Measurements from ENCODE around the gene PFKP. TPM values are rescaled to one million over a fixed set of nuclear protein-coding genes. Genes with fewer than 3 reads are reported as not detected.

Gene PFKP
- total RNA-seq (2022; extraction: Qiagen RNA extraction; ENCODE audit: low read depth): 426 to 494 TPM (median 450 TPM) in 5 replicates

GRCh38 chr10:3067118-3067858 lies at the start of gene PFKP:
Gene PFKP (plus strand): TSS chr10:3067548. CDS start chr10:3067596, 48 bp downstream.

DNA sequence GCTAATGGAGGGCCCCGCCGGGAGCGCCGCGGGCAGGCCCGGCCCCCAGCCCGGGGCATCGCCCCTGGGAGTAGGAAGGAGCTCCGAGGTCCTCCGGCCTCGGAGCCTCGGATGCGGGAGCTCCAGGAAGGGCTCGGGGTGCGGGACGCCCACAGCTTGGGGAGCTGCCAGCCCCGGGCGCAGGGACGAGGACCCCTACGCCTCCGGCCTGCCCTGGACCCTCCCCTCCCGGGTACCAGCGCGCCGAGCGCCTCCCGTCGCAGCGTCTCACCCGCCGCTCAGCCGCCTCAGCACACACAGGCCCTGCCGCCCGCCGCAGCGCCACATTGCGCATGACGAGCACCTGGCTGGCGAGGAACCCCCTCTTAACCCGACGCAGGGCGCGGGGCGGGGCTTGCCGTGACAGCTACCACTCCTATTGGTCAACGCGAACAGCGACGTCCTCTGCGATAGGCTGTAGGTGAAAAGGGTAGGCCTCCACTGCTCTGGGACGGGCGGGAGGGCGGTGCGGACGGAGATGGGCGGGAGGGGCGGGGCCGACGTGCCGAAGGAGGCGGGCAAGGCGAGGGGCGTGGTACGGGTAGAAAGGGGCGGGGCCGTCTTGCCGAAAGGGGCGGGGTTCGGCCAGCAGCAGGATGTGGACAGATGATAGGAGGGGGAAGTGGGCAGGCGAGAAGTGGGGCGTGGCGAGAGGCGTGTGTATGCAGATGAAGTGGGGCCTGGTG lies 105.3 kb downstream of the PFKP start, which contains the start of gene PITRM1:
TSS of gene PITRM1 (minus strand) at position 337 of the 725 bp plus-strand sequence. CDS start at position 327, 10 bp downstream.

Other genes starting within 250 kb of the PFKP start
- 85.9 to 92.2 TPM (median 87.0 TPM) in 5 replicates for gene PITRM1, start 105.2 kb downstream of the PFKP start, total RNA-seq (2022; extraction: Qiagen RNA extraction; ENCODE audit: low read depth)